Peyer's patch (tissue), 4 donors: ENCODE results near the gene SHD. TPM values are rescaled to one million over a fixed set of nuclear protein-coding genes. Genes with fewer than 3 reads are reported as not detected.

Source experiments
- DNase-seq, 3 donors: peaks; one replicate each; pipeline ENCODE4 v3.0.0-alpha.2; 2017 to 2019
- H3K27ac ChIP-seq, 4 donors: fragments of 200-600 bp; sonication (generic); one replicate each; pipeline ENCODE4 v1.5.1; 2016 to 2019
- H3K27me3 ChIP-seq, 2 donors: fragments of 200-600 bp; sonication (generic); one replicate each; pipeline ENCODE4 v1.5.1; 2019
- H3K36me3 ChIP-seq, 3 donors: fragments of 200-600 bp; sonication (generic); one replicate each; pipeline ENCODE4 v1.5.1; 2016 to 2019
- H3K4me1 ChIP-seq, 4 donors: fragments of 200-600 bp; sonication (generic); one replicate each; pipeline ENCODE4 v1.5.1; 2016 to 2019
- H3K4me3 ChIP-seq, 4 donors: fragments of 200-600 bp; sonication (generic); 1 replicate in 3 of 4; 2 replicates in 1 of 4; pipeline ENCODE4 v1.5.1; 2016 to 2019; ENCODE audit warnings: mild to moderate bottlenecking in 1 of 4
- H3K9me3 ChIP-seq, 4 donors: fragments of 200-600 bp; sonication (generic); one replicate each; pipeline ENCODE4 v1.5.1; 2016 to 2019; ENCODE audit warnings: mild to moderate bottlenecking in 1 of 4
- CTCF ChIP-seq, 6 experiments: fragments of 450-650 bp in 4 of 6; fragments of 200-600 bp in 2 of 6; sonication (generic) in 1 of 6; IDR thresholded peaks; one replicate each; pipeline ENCODE4 v1.5.1; 2017 to 2019; ENCODE audit warnings: antibody characterized with exemption in 6 of 6, mild to moderate bottlenecking in 3 of 6, moderate library complexity in 1 of 6
- POLR2A ChIP-seq, 2 donors: fragments of 450-650 bp; IDR thresholded peaks; one replicate each; pipeline ENCODE4 v1.5.1; 2017; ENCODE audit warnings: antibody characterized with exemption in 2 of 2, mild to moderate bottlenecking in 2 of 2, moderate library complexity in 2 of 2
- total RNA-seq, 4 donors: library from RNA; depleted of rRNA; stranded (reverse); fragments of >200 nt; gene quantifications; one replicate each; pipeline ENCODE4 v1.1.0, GENCODE V29; 2016

Gene SHD
- total RNA-seq, 4 donors from 2014 or later = 21.3 to 27.7 (median 21.9) TPM; not detected in 1

- Histone ChIP-seq H3K27ac (peak within 1 kb of the TSS in 3 of 4 donors; percentile 1 to 41 (median 25)), H3K27me3 (no peaks in the 10 kb centered on the region), H3K4me1 (peaks cover 0 to 7% (median 3%) of the 10 kb centered on the region in 4 donors), H3K9me3 (no peaks in the 10 kb centered on the region), H3K4me3 (peak within 1 kb of the TSS; percentile 24 to 59 (median 44)), H3K36me3 (no peaks in the 10 kb centered on the region)
- TF ChIP-seq POLR2A (IDR thresholded peaks at IDR 0.05) (no peak), CTCF (IDR thresholded peaks at IDR 0.05) (no peak)
- peak in 2 of 3 donors; percentile 42 to 68 for DNase-seq
Measured at GRCh38 chr19:4304538-4305256, 25.6 kb downstream of the SHD start, which contains the start of gene FSD1. TSS of gene FSD1 (plus strand) at chr19:4304598. CDS start at chr19:4304747, 149 bp downstream.

DNA sequence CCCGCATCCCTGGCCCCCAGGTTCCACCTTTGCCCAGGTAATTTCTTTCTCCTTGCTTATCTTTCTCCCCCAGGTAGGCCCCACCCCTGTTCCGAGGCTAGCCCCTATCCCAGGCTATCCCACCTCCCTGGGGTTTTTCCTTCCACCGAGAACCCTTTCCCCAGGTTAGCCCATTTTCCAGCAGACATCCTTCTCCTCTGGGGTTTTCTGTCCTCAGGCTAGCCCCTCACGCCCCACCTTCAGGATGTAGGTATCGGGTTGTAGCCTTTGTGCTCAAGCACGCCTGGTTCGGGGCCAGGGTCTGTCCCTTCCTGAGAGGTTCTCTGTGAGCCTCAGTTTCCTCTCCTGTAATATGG lies 26.2 kb downstream of the SHD start:
- no peaks in the 10 kb centered on the region for H3K36me3 ChIP-seq
- no peak for TF ChIP-seq POLR2A (IDR thresholded peaks at IDR 0.05)
- H3K27me3 ChIP-seq = no peaks in the 10 kb centered on the region

GRCh38 chr19:4305659-4306058 lies 26.6 kb downstream of the SHD start:
- H3K4me1 ChIP-seq = peaks cover 0 to 7% (median 3%) of the 10 kb centered on the region in 4 donors
- no peaks in the 10 kb centered on the region for H3K36me3 ChIP-seq
- DNase-seq = no peak
- no peaks in the 10 kb centered on the region for H3K27me3 ChIP-seq
- no peak for TF ChIP-seq CTCF (IDR thresholded peaks at IDR 0.05)
- TF ChIP-seq POLR2A (IDR thresholded peaks at IDR 0.05) = no peak
- H3K4me3 ChIP-seq = no peak overlapping the region
- no peaks in the 10 kb centered on the region for H3K9me3 ChIP-seq
- no peak overlapping the region for H3K27ac ChIP-seq

More for the DNA sequence above, 26.2 kb downstream of the SHD start:
- no peak overlapping the region for H3K27ac ChIP-seq
- no peak overlapping the region for H3K4me3 ChIP-seq
- H3K4me1 ChIP-seq = peaks cover 0 to 7% (median 3%) of the 10 kb centered on the region in 4 donors
- DNase-seq = no peak
- H3K9me3 ChIP-seq = no peaks in the 10 kb centered on the region

DNA sequence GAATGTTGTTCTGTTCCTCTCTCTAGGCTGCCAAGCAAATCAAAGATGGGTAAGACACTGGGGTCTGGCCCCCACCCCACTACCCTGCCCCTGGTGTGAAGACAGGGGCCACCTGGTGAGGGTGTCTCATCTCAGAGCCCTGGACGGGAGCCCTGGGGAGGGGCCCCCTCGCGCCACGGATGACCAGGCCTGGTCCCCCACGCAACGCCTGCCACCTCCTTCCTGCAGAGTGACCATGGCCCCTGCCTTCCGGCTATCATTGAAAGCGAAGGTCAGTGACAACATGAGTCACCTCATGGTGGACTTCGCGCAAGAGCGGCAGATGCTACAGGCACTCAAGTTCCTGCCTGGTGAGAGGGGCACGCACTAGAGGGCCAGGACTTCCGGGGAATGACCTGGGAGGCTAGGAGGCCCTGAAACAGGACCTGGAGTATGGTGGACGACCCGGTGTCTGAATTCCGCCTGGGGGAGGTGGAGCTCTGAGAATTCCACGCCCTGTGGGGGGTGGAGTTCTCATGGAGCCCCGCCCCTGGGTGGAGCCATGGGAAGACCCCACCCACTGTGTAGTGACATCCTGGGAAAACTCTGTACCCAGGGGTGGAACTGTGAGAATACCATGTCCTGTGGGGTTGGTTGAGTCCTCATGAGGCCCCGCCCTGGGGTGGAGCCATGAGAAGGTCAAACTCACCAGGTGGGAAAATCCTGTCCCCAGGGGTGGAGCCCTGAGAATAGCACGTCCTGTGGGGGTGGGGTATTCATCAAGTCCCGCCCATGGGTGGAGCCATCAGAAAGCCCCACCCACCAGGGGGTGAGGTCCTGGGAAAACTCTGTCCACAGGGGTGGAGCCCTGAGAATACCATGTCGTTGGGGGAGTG lies 31.4 kb downstream of the SHD start:
- no peak overlapping the region for H3K4me3 ChIP-seq
- no peak overlapping the region for H3K27ac ChIP-seq

DNA sequence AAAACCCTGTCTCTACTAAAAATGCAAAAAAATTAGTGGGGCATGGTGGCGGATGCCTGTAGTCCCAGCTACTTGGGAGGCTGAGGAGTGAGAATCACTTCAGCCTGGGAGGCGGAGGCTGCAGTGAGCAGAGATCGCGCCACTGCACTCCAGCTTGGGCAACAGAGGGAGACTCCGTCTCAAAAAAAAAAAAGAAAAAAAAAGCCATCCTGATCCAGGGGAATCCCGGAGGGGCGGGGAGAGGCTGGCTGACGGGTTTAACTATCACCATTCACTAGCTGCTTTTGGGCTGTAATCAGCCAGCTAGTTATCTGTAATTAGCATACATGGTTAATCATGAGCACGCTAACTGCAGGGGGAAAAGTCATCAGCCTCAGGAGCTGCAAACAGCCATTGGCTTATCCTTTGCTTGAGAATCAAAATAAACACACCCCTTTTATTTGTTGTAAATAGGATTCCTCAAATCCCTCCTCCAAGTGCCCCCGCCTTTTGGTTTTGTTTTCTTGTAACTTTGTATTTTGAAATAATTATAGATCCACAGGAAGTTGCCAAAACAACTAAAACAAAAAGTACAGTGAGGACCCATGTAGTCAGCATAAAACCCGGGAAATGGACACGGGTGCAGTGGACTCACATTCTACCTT lies 34.9 kb downstream of the SHD start:
- Histone ChIP-seq H3K36me3 (no peaks in the 10 kb centered on the region), H3K27me3 (no peaks in the 10 kb centered on the region), H3K9me3 (no peaks in the 10 kb centered on the region), H3K4me3 (no peak overlapping the region), H3K4me1 (no peaks in the 10 kb centered on the region), H3K27ac (no peak overlapping the region)
- DNase-seq = no peak
- TF ChIP-seq CTCF (IDR thresholded peaks at IDR 0.05) (no peak), POLR2A (IDR thresholded peaks at IDR 0.05) (no peak)

More for the DNA sequence above, 31.4 kb downstream of the SHD start:
- TF ChIP-seq POLR2A (IDR thresholded peaks at IDR 0.05) (no peak), CTCF (IDR thresholded peaks at IDR 0.05) (no peak)
- Histone ChIP-seq H3K36me3 (no peaks in the 10 kb centered on the region), H3K4me1 (no peaks in the 10 kb centered on the region), H3K27me3 (no peaks in the 10 kb centered on the region), H3K9me3 (no peaks in the 10 kb centered on the region)
- DNase-seq = no peak
